Measurements from ENCODE around the gene BPIFB1. TPM values are rescaled to one million over a fixed set of nuclear protein-coding genes. Genes with fewer than 3 reads are reported as not detected.

BPIFB1 gene
- total and polyA plus RNA-seq, 2 of the 13 experiments (the other 11 are each of a cell fraction or from before 2014, with no cell fraction given): 0.82 to 4.4 TPM

- TF ChIP-seq ZNF280B (CRISPR knock-in tag; IDR thresholded peaks at IDR 0.05; ENCODE audit: borderline replicate concordance) (peak; percentile 91), NFYB (CRISPR knock-in tag; IDR thresholded peaks at IDR 0.05) (no peak), TBX2 (CRISPR knock-in tag; IDR thresholded peaks at IDR 0.05; ENCODE audit: borderline replicate concordance) (peak; percentile 49; the same call in 1 of the 2 replicates), MEIS1 (CRISPR knock-in tag; IDR thresholded peaks at IDR 0.05; ENCODE audit: borderline replicate concordance) (peak; percentile 39; the same call in 1 of the 2 replicates), ZBTB20 (CRISPR knock-in tag; IDR thresholded peaks at IDR 0.05; ENCODE audit: borderline replicate concordance, low read depth) (0 out of 2 replicates have a peak, but pooled peaks have one; percentile 52), GATA4 (IDR thresholded peaks at IDR 0.05; ENCODE audit: borderline replicate concordance, low read depth) (no peak), ZNF740 (CRISPR knock-in tag; IDR thresholded peaks at IDR 0.05) (peak; percentile 95), AFF4 (CRISPR knock-in tag; IDR thresholded peaks at IDR 0.05) (no peak), DRAP1 (CRISPR knock-in tag; IDR thresholded peaks at IDR 0.05) (peak; percentile 31; the same call in 1 of the 2 replicates), STAG1 (CRISPR knock-in tag; IDR thresholded peaks at IDR 0.05) (peak; percentile 93), ZSCAN22 (CRISPR knock-in tag; IDR thresholded peaks at IDR 0.05) (no peak), AHR (CRISPR knock-in tag; IDR thresholded peaks at IDR 0.05) (peak; percentile 83), FOXO4 (CRISPR knock-in tag; conservative IDR thresholded peaks at IDR 0.05) (no peak), GFI1 (CRISPR knock-in tag; IDR thresholded peaks at IDR 0.05; ENCODE audit: borderline replicate concordance) (no peak; the same call in 1 of the 2 replicates), ZNF430 (CRISPR knock-in tag; IDR thresholded peaks at IDR 0.05) (no peak), HNF1A (IDR thresholded peaks at IDR 0.05; ENCODE audit: low read depth) (no peak), HNF1A (CRISPR knock-in tag; IDR thresholded peaks at IDR 0.05; ENCODE audit: borderline replicate concordance) (0 out of 2 replicates have a peak, but pooled peaks have one; percentile 26), ZSCAN29 (CRISPR knock-in tag; conservative IDR thresholded peaks at IDR 0.05) (no peak)
Measured at GRCh38 chr20:33299111-33299603, 16.1 kb downstream of the BPIFB1 start (continued).

Measured in HepG2 (cell line).